ENCODE results near the gene SPRR2G.
"Not testable (repeated sequence)": the region's sequence is repeated elsewhere in the genome, so short reads cannot be mapped to it uniquely, and the experiment has no call there.

SPRR2G gene

DNA sequence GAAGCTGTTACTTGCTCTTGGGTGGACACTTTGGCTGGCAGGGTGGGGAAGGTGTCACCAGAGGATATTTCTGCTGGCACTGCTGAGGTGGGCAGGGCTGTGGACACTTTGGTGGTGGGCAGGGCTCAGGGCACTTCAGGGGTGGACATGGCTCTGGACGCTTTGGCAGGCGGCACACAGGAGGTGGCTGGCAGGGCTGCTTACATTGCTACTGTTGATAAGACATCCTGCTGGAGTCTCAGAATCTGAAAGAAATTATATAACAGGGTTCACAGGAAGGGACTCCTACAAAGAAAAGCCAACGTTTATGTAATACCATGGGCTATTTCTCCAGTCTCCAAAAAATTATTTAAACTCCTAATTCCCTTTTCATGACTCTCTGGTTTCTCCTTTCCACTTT lies 10.2 kb downstream of the SPRR2G start:
- in situ Hi-C loops (cut with MboI; ENCODE audit: low sequenced_read_pairs, unreplicated experiment): no loop called here
- TF ChIP-seq, protein P1, sequence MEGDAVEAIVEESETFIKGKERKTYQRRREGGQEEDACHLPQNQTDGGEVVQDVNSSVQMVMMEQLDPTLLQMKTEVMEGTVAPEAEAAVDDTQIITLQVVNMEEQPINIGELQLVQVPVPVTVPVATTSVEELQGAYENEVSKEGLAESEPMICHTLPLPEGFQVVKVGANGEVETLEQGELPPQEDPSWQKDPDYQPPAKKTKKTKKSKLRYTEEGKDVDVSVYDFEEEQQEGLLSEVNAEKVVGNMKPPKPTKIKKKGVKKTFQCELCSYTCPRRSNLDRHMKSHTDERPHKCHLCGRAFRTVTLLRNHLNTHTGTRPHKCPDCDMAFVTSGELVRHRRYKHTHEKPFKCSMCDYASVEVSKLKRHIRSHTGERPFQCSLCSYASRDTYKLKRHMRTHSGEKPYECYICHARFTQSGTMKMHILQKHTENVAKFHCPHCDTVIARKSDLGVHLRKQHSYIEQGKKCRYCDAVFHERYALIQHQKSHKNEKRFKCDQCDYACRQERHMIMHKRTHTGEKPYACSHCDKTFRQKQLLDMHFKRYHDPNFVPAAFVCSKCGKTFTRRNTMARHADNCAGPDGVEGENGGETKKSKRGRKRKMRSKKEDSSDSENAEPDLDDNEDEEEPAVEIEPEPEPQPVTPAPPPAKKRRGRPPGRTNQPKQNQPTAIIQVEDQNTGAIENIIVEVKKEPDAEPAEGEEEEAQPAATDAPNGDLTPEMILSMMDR (IDR thresholded peaks at IDR 0.05; ENCODE audit: borderline replicate concordance, control extremely low read depth, extremely low read depth, insufficient read depth, missing control alignments): no peak
- DNase-seq (ENCODE audit: low spot score): no peak

DNA sequence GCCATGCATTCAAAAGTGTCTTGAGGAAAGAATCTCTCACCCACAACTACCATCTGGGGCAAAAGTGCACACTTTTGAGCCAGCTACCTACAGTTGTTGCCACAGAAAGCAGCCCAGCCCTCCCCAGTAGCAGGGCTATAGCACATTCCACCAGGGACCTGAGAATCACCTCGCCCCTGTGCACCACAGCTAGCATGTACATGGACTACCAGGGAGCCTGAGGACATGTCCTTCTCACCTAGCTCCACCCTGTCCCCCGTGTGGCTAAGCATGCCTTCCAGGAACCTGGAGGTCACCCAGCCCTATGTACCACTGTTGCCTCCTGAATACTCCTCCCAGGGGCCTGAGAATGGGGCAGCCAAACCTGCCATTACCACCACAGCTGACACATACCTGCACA lies 16.9 kb downstream of the SPRR2G start:
- TF ChIP-seq, protein P1 (IDR thresholded peaks at IDR 0.05; ENCODE audit: borderline replicate concordance, control extremely low read depth, extremely low read depth, insufficient read depth, missing control alignments): no peak
- in situ Hi-C loops (cut with MboI; ENCODE audit: low sequenced_read_pairs, unreplicated experiment): no loop called here
- DNase-seq (ENCODE audit: low spot score): no peak

DNA sequence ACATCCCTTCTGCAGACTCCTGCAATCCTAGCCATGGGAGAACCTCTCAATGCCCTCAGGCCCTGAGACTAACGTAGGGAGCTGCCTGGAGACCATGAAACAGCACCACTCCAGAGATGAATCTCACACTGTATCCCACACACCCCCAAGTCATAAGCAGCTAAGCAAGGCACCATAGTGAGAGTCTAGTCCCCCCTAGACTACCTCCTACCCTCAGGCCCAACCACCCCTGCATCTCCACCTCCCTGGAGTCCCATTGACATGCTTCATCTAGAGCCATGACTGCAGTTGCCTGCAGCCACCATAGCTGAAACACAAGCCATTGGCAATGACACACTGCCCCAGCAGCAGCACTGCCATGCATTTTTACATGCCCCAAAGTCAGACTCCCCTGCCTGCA lies 17.4 kb downstream of the SPRR2G start:
- no peak for DNase-seq (ENCODE audit: low spot score)
- TF ChIP-seq, protein P1 (IDR thresholded peaks at IDR 0.05; ENCODE audit: borderline replicate concordance, control extremely low read depth, extremely low read depth, insufficient read depth, missing control alignments): no peak
- in situ Hi-C loops (cut with MboI; ENCODE audit: low sequenced_read_pairs, unreplicated experiment): no loop called here

DNA sequence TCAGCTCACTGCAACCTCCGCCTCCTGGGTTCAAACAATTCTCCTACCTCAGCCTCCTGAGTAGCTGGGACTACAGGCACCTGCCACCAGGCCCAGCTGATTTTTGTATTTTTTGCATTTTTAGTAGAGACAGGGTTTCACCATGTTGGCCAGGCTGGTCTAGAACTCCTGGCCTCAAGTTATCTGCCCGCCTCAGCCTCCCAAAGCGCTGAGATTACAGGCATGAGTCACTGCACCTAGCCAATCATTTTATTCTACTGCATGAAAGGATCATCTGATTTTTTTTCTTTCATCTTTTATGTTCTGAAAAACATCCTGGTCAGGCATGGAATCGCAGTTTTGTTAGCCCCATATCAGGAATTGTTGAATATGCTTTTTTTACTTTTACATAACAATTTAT lies 22.0 kb downstream of the SPRR2G start:
- in situ Hi-C loops (cut with MboI; ENCODE audit: low sequenced_read_pairs, unreplicated experiment); DNase-seq (ENCODE audit: low spot score): not testable (repeated sequence)

DNA sequence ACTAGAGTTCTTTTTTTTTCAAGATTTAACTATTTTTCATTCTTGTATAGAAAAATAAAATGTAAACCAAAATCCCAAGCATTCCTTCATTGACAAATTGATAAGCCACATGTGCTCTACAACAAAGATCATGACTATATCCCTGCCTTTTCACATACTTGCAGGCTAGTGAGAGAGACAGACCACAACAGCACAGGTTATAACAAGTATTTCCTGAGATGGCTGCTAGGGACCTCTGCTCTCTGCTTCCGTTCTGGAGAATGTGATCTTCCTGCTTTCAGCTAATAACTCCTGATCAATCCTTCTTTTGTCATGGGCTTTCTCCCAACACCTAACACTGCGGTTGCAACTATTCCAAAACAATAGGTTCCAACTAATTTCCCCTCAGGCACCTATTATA lies 23.4 kb downstream of the SPRR2G start:
- DNase-seq (ENCODE audit: low spot score): no peak
- in situ Hi-C loops (cut with MboI; ENCODE audit: low sequenced_read_pairs, unreplicated experiment): no loop called here
- TF ChIP-seq, protein P1 (IDR thresholded peaks at IDR 0.05; ENCODE audit: borderline replicate concordance, control extremely low read depth, extremely low read depth, insufficient read depth, missing control alignments): no peak

DNA sequence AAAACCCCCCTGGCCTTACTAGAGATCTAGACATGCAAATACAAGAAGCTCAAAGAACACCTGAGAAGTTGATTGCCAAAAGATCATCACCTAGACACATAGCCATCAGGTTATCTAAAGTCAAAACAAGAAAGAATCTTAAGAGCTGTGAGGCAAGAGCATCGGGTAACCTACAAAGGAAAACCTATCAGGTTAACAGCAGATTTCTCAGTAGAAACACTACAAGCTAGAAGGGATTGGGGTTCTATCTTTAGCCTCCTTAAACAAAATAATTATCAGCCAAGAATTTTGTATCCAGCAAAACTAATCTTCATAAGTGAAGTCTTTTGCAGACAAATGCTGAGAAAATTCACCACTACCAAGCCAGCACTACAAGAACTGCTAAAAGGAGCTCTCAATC lies 25.2 kb downstream of the SPRR2G start:
- DNase-seq (ENCODE audit: low spot score): no peak

DNA sequence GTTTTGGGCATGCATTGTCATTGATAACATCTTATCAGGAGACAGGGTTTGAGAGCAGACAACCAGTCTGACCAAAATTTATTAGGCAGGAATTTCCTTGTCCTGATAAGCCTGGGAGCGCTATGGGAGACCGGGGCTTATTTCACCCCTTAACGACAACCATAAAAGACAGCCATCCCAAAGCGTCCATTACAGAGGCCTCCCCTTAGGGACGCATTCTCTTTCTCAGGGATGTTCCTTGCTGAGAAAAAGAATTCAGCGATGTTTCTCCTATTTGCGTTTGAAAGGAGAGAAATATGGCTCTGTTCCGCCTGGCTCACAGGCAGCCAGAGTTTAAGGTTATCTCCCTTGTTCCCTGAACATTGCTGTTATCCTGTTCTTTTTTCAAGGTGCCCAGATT lies 26.9 kb downstream of the SPRR2G start:
- in situ Hi-C loops (cut with MboI; ENCODE audit: low sequenced_read_pairs, unreplicated experiment); DNase-seq (ENCODE audit: low spot score): not testable (repeated sequence)

More for the DNA sequence above, 25.2 kb downstream of the SPRR2G start:
- TF ChIP-seq, protein P1 (IDR thresholded peaks at IDR 0.05; ENCODE audit: borderline replicate concordance, control extremely low read depth, extremely low read depth, insufficient read depth, missing control alignments): no peak
- in situ Hi-C loops (cut with MboI; ENCODE audit: low sequenced_read_pairs, unreplicated experiment): no loop called here

DNA sequence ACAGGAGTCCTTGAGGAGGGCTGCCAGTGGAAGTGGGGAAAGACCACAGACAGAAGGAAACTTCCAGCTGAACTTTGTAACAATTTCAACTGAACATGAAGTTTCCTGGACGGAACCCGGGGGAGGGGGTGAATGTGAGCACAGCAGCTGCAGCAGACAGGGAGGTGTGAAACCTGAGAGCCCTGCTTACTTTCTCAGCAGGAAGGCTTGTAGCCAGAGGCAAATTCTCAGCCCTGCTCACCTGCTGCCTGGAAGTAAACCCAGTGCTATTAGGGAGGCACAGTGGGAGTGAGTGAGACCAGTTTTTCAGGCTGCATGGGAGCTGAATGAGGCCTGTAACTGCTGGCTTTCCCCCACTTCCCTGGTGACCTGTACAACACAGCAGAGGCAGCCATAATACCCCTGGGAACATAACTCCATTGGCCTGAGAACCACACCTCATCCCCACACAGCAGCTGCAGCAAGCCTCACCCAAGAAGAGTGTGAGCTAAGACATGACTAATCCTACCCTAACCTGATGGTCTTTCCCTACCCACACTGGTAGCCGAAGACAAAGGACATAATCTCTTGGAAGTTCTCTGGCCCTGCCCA lies 27.8 kb downstream of the SPRR2G start:
- peak; percentile 18 for DNase-seq (ENCODE audit: low spot score)
- in situ Hi-C loops (cut with MboI; ENCODE audit: low sequenced_read_pairs, unreplicated experiment): no loop called here
- TF ChIP-seq, protein P1 (IDR thresholded peaks at IDR 0.05; ENCODE audit: borderline replicate concordance, control extremely low read depth, extremely low read depth, insufficient read depth, missing control alignments): no peak

Data from GM13976 (cell line).